SU-DHL-6 (cell line): ENCODE measurements around the gene GDF7.

Source experiments
- EZH2phosphoT487 ChIP-seq: fragments of 200-600 bp; sonication (generic), shearing (Covaris generic); conservative IDR thresholded peaks from 2 replicates; pipeline ENCODE4 v1.6.1; 2018; ENCODE audit warnings: mild to moderate bottlenecking, antibody characterized with exemption, low read length, moderate library complexity, mixed read lengths
- TF ChIP-seq, protein P1 (sequence below): fragments of 200-600 bp; sonication (generic); IDR thresholded peaks from one replicate; pipeline ENCODE4 v1.5.1; 2017; ENCODE audit warnings: antibody characterized with exemption, mild to moderate bottlenecking, low read length, moderate library complexity; ENCODE audit not compliant: insufficient read depth, poor library complexity, severe bottlenecking

- TF ChIP-seq, protein P1, sequence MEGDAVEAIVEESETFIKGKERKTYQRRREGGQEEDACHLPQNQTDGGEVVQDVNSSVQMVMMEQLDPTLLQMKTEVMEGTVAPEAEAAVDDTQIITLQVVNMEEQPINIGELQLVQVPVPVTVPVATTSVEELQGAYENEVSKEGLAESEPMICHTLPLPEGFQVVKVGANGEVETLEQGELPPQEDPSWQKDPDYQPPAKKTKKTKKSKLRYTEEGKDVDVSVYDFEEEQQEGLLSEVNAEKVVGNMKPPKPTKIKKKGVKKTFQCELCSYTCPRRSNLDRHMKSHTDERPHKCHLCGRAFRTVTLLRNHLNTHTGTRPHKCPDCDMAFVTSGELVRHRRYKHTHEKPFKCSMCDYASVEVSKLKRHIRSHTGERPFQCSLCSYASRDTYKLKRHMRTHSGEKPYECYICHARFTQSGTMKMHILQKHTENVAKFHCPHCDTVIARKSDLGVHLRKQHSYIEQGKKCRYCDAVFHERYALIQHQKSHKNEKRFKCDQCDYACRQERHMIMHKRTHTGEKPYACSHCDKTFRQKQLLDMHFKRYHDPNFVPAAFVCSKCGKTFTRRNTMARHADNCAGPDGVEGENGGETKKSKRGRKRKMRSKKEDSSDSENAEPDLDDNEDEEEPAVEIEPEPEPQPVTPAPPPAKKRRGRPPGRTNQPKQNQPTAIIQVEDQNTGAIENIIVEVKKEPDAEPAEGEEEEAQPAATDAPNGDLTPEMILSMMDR = no peak
- no peak for TF ChIP-seq EZH2phosphoT487
These were observed 40.0 kb upstream of the GDF7 start for GRCh38 chr2:20626698-20627513.
